ENCODE data around the gene UGT1A5. TPM values are rescaled to one million over a fixed set of nuclear protein-coding genes. Genes with fewer than 3 reads are reported as not detected.

The UGT1A5 gene
- total and polyA plus RNA-seq, 2 of the 8 experiments (the other 6 are each of a cell fraction or from before 2014, with no cell fraction given), result not detected

DNA sequence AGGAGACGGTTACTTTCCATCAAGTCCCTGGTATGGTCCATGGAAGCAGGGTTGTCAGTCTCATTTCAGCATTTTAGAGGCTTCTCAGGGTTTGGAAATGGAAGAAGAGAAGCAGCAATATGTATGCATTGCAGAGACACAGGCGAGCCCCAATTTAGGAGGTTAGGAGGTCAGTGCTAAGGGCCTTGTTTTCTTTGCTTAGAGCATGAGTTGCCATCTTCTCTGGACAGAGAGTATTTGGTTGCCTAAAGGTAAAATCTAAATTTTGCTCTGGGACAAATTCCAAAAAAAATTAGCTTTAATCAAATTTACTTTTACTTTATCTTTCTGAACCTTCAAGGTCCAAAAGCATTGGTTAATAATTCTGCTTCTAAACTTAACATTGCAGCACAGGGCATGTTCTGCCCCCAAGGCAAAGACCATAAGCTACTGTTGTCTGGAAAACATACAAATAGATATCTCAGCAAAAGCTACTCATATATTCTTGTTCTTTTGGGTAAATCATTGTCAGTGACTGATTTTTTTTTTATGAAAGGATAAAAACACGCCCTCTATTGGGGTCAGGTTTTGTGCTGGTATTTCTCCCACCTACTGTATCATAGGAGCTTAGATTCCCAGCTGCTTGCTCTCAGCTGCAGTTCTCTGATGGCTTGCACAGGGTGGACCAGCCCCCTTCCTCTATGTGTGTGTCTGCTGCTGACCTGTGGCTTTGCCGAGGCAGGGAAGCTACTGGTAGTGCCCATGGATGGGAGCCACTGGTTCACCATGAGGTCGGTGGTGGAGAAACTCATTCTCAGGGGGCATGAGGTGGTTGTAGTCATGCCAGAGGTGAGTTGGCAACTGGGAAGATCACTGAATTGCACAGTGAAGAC, 41.2 kb upstream of the UGT1A5 start, which contains the start of gene UGT1A9:
Gene UGT1A9 (plus strand): TSS at position 609 of the 872 bp plus-strand sequence. CDS start 37 bp downstream, at position 646.
- Histone ChIP-seq H3K23ac (ENCODE audit: insufficient read length) (no peak within 1 kb of the TSS), H3K4me2 (ENCODE audit: insufficient read depth in 1 of 2, low read depth in 2 of 2, low read length in 2 of 2) (no peak within 1 kb of the TSS), H4K20me1 (replicated peaks in 1 of 2; ENCODE audit: control insufficient read depth in 1 of 2, insufficient read depth in 2 of 2, low read length in 2 of 2) (no peaks in the 10 kb centered on the region), H3K4ac (replicated peaks; ENCODE audit: insufficient read length, low read depth, low read length) (no peak within 1 kb of the TSS), H4K91ac (replicated peaks; ENCODE audit: insufficient read length, low read length) (no peak within 1 kb of the TSS), H3K79me1 (ENCODE audit: low read depth, low read length) (no peaks in the 10 kb centered on the region), H4K8ac (ENCODE audit: extremely low read depth, insufficient read depth, low read length) (no peak within 1 kb of the TSS), H2BK12ac (ENCODE audit: low read depth, low read length) (no peak within 1 kb of the TSS), H3K9ac (replicated peaks in 1 of 4; ENCODE audit: extremely low read depth in 1 of 4, low read depth in 3 of 4, low read length in 3 of 4) (no peak within 1 kb of the TSS), H2BK15ac (ENCODE audit: low read length) (no peak within 1 kb of the TSS), H3K27ac (ENCODE audit: low read depth, low read length) (no peak within 1 kb of the TSS), H3K18ac (ENCODE audit: extremely low read depth, low read length) (no peak within 1 kb of the TSS), H3K9me3 (ENCODE audit: insufficient read depth in 2 of 2, low read depth in 1 of 2, low read length in 1 of 2) (no peaks in the 10 kb centered on the region), H2AFZ (ENCODE audit: low read length) (no peak within 1 kb of the TSS), H3K27me3 (replicated peaks in 1 of 4; ENCODE audit: control insufficient read depth in 3 of 4, extremely low read depth in 1 of 4, insufficient read depth in 3 of 4, low read length in 3 of 4) (no peaks in the 10 kb centered on the region), H3K36me3 (ENCODE audit: control insufficient read depth in 2 of 4, insufficient read depth in 4 of 4, low read length in 3 of 4) (no peaks in the 10 kb centered on the region), H3K56ac (replicated peaks; ENCODE audit: insufficient read length, low read depth, low read length) (no peak within 1 kb of the TSS), H4K5ac (ENCODE audit: insufficient read length, low read depth, low read length) (no peak within 1 kb of the TSS), H3K4me1 (replicated peaks in 1 of 4; ENCODE audit: control insufficient read depth in 3 of 4, insufficient read depth in 4 of 4, low read length in 3 of 4) (no peaks in the 10 kb centered on the region; a peak in 1 of 7 replicates), H2BK120ac (replicated peaks; ENCODE audit: low read depth, low read length) (no peak within 1 kb of the TSS), H3K23me2 (ENCODE audit: low read depth, low read length) (no peaks in the 10 kb centered on the region), H3K79me2 (ENCODE audit: control insufficient read depth in 1 of 2, insufficient read depth in 2 of 2, low read length in 2 of 2) (no peaks in the 10 kb centered on the region), H2AK5ac (ENCODE audit: low read depth, low read length) (no peak within 1 kb of the TSS), H3K14ac (ENCODE audit: insufficient read length) (no peak within 1 kb of the TSS), H2BK5ac (ENCODE audit: low read depth, low read length) (no peak within 1 kb of the TSS), H3K4me3 (ENCODE audit: extremely low read depth in 1 of 4, insufficient read depth in 2 of 4, low read depth in 3 of 4, low read length in 4 of 4) (no peak within 1 kb of the TSS), H2BK20ac (ENCODE audit: low read length) (no peak within 1 kb of the TSS)
- DNase-seq (ENCODE audit: low read depth in 1 of 2, low spot score in 2 of 2), result no peak
- CTCF ChIA-PET (ENCODE audit: partially characterized antibody), result interaction anchor here (0.6 to 1.4 kb wide), 3 partner anchors 9 to 229 kb away, joined by 3 to 4 read pairs (median 4); no protein-coding TSS in a partner anchor
- FAIRE-seq, result no peak
- WGBS, 2 experiments (ENCODE audit: extremely low coverage in 1 of 2, insufficient coverage in 1 of 2, insufficient read length in 1 of 2, insufficient replicate concordance in 2 of 2, low coverage in 1 of 2, low lambda C conversion rate in 2 of 2, missing lambda C conversion rate in 1 of 2), result 90% methylated on average over 5 of the region's 5 CpGs; no CpG with 5 or more reads in 1 of the 2 experiments
- POLR2A ChIA-PET (ENCODE audit: partially characterized antibody), result no interaction called here
- TF ChIP-seq HDAC6 (IDR thresholded peaks at IDR 0.05; ENCODE audit: low read depth, low read length) (no peak), ZNF274 (IDR thresholded peaks at IDR 0.05; ENCODE audit: borderline replicate concordance, extremely low read depth, low read length) (no peak), TAF7 (optimal IDR thresholded peaks at IDR 0.05; ENCODE audit: borderline replicate concordance, low read depth, low read length) (no peak), RXRA (IDR thresholded peaks at IDR 0.05; ENCODE audit: insufficient read depth, low read depth, low read length) (no peak), SIN3A (conservative IDR thresholded peaks at IDR 0.05 in 1 of 2, IDR thresholded peaks at IDR 0.05 in 1 of 2; ENCODE audit: low read depth in 1 of 2, low read length in 2 of 2) (no peak), RFX5 (IDR thresholded peaks at IDR 0.05; ENCODE audit: borderline replicate concordance, low read depth, low read length) (no peak), JUND (IDR thresholded peaks at IDR 0.05; ENCODE audit: low read length) (no peak), TBP (IDR thresholded peaks at IDR 0.05; ENCODE audit: low read depth, low read length) (no peak), RNF2 (IDR thresholded peaks at IDR 0.05; ENCODE audit: borderline replicate concordance, low read depth, low read length, missing control alignments, poor library complexity, severe bottlenecking) (no peak)
- TF ChIP-seq, protein P1, sequence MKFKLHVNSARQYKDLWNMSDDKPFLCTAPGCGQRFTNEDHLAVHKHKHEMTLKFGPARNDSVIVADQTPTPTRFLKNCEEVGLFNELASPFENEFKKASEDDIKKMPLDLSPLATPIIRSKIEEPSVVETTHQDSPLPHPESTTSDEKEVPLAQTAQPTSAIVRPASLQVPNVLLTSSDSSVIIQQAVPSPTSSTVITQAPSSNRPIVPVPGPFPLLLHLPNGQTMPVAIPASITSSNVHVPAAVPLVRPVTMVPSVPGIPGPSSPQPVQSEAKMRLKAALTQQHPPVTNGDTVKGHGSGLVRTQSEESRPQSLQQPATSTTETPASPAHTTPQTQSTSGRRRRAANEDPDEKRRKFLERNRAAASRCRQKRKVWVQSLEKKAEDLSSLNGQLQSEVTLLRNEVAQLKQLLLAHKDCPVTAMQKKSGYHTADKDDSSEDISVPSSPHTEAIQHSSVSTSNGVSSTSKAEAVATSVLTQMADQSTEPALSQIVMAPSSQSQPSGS (IDR thresholded peaks at IDR 0.05; ENCODE audit: low read length), result no peak

Data from H1 (cell line).